Caki2 (cell line): ENCODE results near the gene UGT1A1. TPM values are rescaled to one million over a fixed set of nuclear protein-coding genes. Genes with fewer than 3 reads are reported as not detected.

Source experiments
- total RNA-seq: library from RNA; depleted of rRNA; stranded (reverse); fragments of >200 nt; shearing (Covaris generic); gene quantifications from 2 replicates; pipeline ENCODE4 v1.2.3, GENCODE V29; 2014; ENCODE audit warnings: low replicate concordance; rRNA removed

UGT1A1 gene
- total RNA-seq, 1 experiment from 2014 or later = 10.4 TPM

Other genes starting within 250 kb of the UGT1A1 start
- 12.2 and 23.4 TPM in 2 replicates for gene USP40, start 193.5 kb upstream of the UGT1A1 start, total RNA-seq
- 0.87 and 2.2 TPM in 2 replicates for gene UGT1A8, start 142.6 kb upstream of the UGT1A1 start, total RNA-seq
- not detected in 2 replicates for gene UGT1A10, start 123.8 kb upstream of the UGT1A1 start, total RNA-seq
- gene UGT1A9, start 88.4 kb upstream of the UGT1A1 start, total RNA-seq = 127 and 161 TPM in 2 replicates
- gene UGT1A7, start 78.4 kb upstream of the UGT1A1 start, total RNA-seq = 39.2 and 45.3 TPM in 2 replicates
- gene UGT1A6, start 67.4 kb upstream of the UGT1A1 start, total RNA-seq = 130 and 145 TPM in 2 replicates
- not detected in 2 replicates for gene UGT1A5, start 47.4 kb upstream of the UGT1A1 start, total RNA-seq
- gene UGT1A4, start 41.5 kb upstream of the UGT1A1 start, total RNA-seq = 0.10 and 3.3 TPM in 2 replicates
- 0.78 TPM in 1 of 2 replicates, not detected in the other for gene UGT1A3, start 31.2 kb upstream of the UGT1A1 start, total RNA-seq
- gene MROH2A, start 18.1 kb downstream of the UGT1A1 start, total RNA-seq = not detected in 2 replicates
- gene HJURP, start 94.3 kb downstream of the UGT1A1 start, total RNA-seq = 33.9 and 34.9 TPM in 2 replicates
- gene TRPM8, start 157.1 kb downstream of the UGT1A1 start, total RNA-seq = 0.37 TPM in 1 of 2 replicates, not detected in the other